Activated T-helper 9 cell treated with anti-CD3 and anti-CD28 coated beads, Interleukin-2, amount 50 U/mL, for 16 hours (primary cell): ENCODE results near the gene LPAR1.

ENCODE experiments used
- DNase-seq: peaks from one replicate; pipeline ENCODE4 v3.0.0-alpha.2; 2020; ENCODE audit warnings: low read depth

The LPAR1 gene

DNA sequence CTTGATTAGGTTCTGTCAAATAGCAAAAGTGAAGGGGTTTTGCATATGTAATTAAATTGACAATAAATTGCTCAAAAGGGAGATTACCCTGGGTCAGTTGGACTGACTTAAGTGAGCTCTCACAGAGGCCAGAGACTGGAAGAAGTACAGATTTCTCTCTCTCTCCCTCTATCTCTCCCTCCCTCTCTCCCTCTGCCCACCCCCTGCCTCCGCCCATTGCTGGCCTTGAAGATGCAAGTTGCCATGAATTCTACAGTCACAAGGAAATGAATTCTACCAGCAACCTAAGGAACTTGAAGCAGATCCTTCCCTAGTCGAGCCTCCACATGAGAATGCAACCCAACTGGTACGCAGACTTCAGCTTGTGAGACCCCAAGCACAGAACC lies 119.2 kb downstream of the LPAR1 start:
- no peak for DNase-seq

DNA sequence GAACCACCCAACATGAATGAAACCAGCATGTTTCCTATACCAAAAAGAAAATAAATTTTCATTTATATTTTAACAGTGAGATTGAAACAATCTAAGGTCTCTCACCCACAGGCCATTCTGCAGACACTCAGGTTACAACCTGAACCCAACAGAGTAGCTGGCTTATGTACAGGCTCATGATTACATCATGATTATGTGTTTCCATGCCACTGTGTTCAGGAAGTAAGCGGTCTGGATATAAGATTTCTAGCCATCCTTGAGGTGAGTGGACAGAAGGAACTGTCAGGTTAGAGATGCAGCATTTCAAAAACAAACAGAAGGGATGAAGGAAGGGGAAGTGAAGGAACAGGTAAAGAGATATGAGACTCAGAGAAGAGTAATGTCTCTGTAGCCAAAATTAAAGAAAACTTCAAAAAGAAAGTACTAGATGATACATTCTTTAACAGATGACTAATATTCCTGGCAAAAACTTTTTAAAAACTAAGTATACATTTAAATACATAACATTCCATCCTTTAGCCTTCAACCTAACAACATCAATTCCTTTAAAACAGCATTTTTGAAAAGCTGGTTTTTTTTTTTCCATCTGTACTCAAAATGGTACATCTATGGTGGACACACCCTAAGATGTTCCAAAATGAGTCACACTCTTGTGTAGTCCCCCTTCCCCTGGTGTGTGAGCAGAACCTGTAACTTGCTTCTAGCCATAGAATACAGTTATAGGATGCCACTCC lies 119.8 kb downstream of the LPAR1 start:
- no peak for DNase-seq

DNA sequence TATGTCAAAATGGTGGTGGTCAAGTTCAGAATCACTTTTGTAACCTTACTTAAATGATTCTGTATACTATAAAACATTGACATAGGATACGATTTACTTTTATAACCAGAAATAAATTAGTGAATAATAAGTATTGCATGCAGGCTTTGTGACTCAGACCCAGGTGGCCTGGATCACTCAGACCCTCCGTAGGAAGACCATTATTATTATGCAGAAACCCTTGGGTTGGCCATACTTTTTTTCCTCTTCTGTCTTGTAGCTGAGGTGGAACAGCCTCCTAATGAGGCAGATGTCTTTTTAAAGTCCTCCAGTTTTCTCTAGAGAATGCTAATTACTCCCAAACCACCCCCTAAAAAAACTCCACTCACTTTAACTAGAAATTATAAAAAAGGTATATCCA lies 121.9 kb downstream of the LPAR1 start:
- no peak for DNase-seq

DNA sequence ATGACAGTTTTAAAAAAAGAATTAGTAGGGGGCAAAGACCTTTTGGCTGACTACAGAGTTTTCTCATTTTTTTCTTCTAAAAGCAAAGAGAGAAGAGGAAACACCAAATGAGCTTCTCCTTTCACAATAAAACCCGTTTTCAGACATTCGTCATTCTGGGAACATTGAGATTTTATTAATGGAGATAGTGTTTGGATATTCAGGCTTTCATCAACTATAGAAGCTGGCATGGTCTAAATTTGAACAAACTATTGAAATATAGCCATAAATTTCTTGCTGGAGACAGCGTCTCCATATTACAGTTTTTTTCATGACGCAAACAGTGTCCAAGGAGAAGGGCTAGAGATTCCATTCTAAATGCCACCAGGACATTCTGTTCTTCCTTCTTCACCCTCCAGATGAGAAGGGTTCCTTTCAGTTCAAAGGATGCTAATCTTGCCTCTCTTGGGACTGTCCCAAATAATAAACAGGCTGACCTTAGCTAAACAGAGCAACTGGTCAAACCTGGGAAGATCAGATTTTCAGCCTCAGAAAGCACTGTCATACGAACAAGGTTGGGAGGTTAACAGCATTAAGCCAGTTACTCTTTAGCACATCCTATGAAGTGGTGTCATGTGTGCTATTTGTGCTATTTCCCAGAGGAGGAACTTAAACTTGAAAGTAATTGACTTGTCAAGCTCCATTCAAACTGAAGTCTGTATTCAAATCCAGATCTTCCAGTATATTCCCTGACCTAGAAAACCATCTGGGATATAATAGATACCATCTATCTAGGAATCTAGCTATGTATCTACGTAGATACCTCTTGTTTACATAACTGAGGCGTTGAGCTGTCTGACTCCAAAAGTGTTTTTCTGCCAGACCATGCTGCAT lies 125.6 kb downstream of the LPAR1 start:
- DNase-seq, result no peak

DNA sequence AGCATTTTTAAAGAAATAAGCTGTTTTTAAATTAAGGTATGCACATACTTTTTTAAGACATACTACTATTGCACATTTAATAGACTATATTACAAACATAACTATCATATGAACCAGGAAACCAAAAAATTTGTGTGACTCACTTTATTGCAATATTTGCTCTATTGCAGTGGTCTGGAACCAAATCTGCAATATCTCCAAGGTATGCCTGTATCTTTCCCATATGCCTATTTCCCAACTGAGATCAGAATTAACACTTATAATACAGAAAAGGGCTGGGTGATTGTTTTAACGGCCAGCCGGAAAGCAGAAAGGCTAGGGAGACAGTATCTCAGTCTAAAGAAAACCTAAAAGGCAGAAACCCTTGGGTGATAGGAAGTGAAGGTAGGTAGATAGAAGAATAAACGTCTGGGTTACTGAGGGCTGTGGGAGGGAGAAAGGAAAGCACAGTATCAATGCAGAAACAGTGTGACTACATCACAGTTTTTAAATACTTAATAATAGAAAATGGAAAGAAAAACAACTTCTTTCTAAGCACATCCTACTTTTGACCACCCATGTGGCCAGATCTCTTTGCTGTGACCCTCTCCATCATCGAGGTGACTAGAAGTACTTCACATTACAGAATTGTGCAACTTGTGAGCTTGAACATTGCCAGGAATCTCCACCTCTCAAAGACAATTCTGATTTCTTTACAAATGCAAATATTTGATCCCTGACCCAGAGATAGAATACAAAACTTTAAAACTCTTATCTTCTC lies 126.4 kb downstream of the LPAR1 start:
- DNase-seq, result no peak

DNA sequence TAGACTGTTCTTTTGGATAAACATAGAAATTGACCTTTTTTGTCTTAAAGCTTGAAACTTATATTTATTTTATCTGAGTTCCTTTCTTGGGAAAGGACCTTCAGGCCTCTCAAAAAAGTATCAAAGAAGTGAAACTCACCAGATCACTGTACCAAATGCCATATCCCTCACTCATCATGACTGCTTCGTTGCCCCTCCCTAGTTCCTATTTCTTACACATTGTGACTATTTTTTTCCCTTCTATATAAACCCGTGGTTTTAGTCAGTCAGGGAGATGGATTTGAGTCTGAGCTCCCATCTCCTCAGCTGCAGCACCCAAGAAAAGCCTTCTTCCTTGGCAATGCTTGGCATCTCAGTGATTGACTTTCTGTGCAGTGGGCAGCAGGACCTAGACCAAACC lies 129.4 kb downstream of the LPAR1 start:
- DNase-seq, result no peak

DNA sequence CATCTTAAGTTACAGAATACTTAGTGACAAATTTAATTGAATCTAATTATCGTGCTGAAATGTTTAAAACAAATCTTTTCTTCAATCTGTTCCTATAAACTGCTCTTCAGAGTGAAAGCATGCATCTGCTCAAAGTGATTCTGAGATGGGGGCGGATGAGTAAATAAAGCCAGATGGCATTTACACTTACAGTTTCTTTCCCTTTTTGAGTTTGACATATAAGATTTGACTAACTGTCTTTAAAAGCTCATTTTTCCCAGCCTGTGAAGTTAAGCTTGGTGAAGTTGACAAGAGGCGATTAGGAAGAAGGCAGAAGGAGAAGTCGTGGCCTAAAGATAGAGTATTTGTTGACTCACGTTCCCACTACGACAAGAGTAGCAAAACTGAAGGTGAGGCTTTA lies 137.4 kb downstream of the LPAR1 start:
- DNase-seq, result no peak

DNA sequence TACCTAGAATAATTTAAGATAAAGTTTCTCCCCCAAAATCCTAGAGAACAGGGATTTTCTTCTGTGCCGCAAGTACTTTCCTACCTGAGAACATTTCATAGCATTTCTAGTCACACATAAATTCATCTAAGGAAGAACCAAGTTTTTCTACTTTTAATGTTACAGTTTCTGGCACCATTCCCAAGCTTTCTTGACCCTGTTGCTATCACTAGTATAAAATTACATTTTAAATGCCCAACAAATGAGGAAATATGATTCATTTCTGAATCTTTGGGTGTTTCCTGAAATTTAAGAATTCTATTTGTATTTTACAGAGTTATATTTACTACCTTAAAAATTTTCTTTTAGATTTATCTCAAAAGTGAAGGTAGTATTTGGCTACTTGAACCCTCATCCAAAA lies 137.8 kb downstream of the LPAR1 start:
- DNase-seq, result no peak

DNA sequence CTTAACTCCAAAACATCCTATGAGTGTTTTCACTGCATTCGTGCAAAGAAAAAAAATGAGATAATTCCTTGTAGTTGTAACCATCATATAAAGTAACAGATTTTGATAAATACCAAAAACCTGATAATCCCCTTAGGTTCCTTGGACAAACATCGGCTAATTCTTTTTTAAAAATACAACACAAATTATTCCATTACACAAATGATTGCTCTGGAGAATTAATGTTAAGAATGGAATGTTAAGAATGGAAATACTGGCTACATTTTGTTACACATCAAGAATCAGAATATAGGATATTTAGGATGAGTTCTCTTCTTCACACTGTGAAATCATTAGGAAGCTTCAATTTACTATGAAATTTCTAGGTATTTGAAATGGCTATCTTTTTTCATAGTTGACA lies 139.4 kb downstream of the LPAR1 start:
- no peak for DNase-seq

DNA sequence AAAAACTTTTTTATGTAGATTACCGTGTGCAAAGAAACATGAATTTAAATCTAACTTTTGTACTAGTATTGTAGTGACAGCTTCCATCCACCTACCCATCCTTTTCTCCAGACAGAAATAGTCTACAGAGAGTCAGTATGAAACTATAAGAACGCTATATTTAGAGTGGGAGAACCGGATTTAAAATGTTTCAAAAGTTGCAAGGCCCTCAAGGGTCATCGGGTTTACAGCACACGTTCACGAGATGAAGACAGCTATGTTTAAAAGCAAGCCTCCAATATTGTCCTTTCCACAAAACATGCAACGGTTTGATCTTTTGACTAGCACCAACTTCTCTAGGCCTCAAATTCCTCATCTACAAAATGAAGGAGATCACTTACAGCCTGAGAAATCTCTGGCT lies 139.9 kb downstream of the LPAR1 start:
- DNase-seq, result no peak

DNA sequence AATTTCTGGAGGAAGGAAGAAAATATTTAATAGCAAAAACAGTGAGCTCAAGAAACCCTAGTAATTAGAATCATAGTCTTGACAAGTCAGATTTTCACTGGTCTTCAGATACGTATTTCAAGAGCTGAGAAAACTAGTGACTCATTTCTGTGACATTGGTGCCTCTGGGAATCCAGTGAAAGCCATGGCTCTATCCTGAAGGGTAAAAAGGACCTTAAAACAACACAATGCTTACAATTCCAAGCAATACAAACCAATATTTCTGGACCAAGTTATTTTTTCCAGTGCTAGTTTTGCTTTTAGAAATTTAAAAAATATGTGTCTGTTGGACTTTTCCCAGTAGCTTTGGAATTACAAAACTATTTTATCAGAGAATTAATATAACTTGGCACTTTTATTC lies 140.3 kb downstream of the LPAR1 start:
- DNase-seq, result no peak

DNA sequence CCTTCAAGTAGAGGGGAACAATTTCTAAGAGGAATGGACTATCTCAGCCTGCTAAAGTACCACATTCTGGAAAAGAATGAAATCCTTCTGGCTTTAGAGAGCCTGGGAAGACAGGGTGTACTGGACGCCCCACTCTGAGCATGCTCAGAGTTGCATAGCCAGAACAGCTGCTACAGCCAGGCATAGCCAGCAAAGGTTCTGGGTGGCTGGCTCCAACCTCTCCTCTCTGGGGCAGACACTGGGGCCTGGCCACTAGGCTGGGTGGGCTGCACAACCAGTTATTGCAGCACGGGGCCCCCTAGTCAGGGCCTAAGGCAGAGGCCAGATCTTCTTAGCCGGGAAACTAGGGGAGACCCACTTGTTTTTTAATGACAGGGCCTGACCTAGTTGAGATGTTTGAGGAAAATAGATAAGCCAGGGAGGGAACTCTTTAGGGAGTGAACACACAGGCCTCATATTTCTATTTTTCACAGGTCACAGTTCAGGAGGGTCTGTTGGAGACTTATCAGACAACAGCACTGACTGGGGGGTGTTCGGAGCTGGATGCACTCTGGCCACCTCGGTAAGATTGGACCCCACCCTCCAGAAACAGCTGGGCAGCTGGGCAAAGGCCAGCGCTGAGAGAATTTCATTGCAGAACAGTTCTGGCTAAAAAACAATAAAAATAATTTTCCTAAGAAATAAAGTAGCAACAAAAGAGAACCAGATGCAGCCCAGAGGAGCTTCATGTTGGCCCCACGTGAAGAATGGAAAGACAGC lies 142.9 kb downstream of the LPAR1 start:
- no peak for DNase-seq

DNA sequence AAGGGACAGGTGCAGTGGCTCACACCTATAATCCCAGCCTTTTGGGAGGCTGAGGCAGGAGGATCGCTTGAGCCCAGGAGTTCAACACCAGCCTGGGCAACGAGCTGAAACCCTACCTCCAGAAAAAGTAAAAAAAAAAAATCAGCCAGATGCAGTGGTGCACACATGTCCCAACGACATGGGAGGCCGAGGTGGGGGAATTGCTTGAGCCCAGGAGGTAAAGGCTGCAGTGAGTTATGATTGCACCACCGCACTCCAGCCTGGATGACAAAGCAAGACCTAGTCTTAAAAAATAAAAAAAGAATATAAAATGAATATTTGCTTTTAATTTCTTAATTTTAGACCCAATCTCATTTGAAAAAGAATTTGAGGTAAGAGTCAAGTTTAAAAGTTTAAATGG lies 143.5 kb downstream of the LPAR1 start:
- no peak for DNase-seq

DNA sequence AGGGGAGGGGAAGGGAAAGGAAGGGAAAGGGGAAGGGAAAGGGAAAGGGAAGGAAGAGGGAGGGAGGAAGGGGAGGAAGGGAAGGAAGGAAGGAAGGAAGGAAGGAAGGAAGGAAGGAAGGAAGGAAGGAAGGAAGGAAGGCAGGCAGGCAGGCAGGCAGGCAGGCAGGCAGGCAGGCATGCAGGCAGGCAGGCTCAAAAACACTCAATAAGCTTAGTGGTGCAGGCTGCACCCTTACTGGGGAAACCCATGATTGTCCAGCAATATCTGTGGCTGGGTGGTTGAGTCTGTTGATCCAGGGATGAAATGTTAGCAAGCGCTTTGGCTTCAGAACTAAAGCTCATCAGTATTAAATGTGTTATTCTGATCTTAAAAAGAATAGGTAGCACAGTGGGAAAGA lies 145.6 kb downstream of the LPAR1 start:
- DNase-seq, result no peak

DNA sequence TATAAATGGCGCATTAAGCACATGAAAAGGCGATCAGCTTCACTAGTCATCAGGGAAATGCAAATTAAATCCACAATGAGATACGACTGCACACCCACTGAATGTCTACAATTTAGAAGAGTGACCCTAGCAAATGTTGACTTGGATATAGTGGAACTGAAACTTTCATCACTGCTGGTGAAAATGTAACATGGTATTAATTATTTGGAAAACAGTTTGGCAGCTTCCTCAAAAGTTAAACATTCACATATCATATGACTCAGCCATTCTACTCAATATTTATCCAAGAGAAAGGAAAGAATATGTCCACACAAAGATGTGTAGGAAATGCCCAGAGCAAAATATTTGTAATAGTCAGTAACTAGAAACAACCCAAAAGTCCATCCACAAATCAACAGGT lies 146.5 kb downstream of the LPAR1 start:
- no peak for DNase-seq

DNA sequence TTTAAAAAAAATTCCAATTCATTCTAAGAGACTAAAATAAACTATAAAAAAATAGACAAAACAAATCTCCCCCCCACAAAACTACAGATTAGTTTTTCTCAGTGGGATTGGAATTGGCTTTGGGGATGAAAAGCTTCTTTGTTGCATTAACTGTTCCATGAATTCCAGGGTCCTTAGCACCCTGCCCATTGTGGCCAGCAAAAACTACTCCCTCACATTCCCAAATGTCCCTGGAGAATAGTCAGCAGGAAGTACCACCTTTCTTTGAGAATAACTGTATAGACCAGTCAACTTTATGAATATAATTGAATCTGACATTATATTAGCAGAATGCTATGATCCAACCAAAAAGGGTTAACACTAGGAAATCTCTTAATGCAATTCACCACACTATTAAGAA lies 147.9 kb downstream of the LPAR1 start:
- no peak for DNase-seq

DNA sequence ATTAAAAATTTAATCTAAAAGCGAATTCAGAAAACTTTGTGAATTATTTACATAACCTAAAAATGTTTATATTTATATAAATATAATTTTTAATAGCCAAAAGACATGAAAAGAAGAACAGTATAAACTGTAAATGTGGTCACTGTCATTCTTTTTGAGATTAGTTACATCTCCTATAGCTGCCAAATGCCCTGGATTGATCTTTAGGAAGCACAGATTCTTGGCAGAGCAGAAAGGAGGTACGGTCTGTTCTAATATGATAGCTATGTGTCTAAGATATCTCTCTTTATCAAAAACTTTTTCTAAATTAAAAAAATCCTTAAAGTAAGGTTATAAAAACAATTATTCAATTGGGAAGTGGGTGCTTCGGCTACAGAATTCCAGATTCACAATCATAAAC lies 151.0 kb downstream of the LPAR1 start:
- no peak for DNase-seq

DNA sequence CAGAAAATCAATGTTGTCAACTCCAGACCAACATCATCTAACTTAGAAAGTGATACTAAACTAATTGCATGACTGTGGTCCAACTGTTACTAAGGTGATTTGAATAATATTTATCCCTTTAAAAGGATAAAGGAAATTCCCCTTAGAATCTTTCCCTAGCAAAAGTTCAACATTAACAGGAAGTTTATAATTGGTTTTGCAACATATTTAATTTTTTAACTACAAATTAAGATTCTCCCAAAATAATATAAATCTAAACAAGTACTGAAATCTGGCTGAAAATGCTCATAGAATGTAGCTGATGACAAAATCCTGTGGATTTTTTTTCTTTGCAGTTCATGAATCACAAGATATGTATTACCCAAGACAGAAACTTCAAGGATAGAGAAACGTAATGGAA lies 151.4 kb downstream of the LPAR1 start:
- no peak for DNase-seq

DNA sequence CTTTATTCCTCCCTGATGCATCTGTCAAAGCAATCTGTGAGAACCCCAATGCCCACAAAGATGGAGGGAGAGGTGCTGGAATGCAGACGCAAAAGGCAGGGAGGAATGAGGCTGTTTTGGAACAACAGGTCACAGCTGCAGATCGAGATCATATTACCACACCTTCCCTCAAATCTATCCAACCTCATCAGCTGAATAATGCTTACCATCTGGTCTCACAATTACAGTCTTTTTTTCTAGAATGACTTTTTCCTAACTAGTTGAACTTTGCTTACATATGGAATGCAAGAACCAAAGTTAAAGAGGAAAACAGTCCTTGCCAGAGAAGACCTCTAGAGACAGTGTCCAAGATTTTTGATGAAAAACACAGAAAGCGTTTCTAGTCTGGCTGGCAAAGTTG lies 158.1 kb downstream of the LPAR1 start:
- DNase-seq, result no peak

DNA sequence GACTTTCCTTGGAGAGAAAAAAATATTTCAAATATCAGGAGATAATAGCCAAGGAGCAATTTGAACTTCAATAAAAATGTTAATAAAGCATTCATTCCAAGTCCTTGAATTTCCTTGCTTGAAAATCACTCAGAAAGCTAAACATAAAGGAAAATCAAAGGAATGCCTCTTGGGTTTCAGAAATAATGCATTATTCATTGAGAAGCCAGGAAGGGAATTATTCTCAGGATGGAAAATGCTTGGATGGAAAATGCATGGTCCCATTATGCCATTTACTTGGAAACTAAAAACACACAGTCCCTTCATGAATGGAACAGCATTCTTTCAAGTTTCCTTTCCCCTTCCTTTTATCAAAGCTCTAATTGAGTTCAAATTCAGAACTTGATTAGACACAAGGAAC lies 160.9 kb downstream of the LPAR1 start:
- DNase-seq, result no peak

DNA sequence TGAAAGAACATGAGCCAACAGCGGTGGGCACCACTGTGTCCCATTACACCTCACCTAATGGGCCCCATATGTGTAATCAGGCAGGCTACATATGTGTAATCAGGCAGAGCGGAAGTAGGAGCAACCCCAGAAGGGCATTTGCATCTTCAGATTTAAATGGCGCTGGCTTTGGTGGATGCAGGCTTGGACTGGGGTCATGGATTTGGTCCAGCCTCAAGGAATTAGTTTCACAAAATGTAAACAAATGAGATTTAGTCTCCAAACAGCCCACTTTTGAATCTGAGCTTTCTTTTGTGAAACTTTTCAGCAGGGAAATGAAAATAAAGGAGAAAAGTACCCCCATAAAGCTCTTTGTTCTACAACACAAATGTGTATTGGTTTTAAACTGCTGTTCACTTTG lies 161.3 kb downstream of the LPAR1 start:
- no peak for DNase-seq

DNA sequence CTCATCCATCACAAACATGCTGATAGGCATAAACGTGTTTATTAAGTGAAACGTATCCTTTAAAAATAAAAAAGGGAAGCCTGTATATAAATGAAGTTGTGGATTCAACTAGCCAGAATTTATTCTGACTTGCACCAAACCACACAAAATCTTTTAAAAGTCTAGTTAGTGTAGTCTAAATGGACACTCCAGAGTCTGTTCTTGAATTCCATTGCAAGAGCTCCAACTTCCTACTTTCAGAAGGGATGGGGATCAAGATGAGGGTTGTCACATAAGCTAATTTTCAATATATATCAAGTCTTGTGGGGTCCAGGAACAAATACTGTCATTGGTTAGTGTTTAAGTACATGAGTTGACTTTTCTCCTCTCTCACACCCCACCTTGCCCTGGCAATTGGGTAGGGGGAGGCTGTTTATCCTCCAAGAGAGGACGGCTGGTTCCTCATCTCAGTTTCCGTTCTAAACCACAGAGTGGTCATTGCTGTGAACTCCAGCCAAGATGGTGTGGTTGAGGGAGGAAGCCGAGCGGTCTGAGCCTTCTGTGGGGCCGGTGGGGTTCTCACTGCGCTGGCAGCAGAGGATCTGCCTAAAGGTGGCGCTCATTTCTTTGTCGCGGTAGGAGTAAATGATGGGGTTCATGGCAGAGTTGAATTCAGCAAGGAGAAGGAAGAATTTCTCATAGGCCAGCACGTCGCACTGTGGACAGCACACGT lies 163.2 kb downstream of the LPAR1 start:
- no peak for DNase-seq
